ENCODE results near the gene KIF14. TPM values are rescaled to one million over a fixed set of nuclear protein-coding genes. Genes with fewer than 3 reads are reported as not detected.

The KIF14 gene
- total and polyA plus RNA-seq, 2 experiments from 2014 or later, result 13.3 to 23.2 TPM

DNA sequence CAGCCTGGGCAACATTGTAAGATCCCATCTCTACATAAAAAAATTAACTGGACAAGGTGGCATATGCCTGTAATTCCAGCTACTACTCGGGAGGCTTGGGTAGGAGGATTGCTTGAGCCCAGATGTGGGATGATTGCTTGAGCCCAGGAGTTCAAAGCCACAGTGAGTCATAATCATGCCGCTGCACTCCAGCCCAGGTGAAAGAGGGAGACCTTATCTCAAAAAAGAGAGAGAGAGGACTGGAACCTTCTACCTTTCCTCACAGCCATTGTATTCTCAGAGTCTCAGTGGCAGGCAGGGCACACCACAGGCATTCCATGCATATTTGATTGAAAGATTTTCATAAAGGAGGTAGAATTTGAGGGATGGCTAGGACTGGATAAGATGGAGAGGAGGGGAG lies 78.4 kb downstream of the KIF14 start:
- no peaks in the 10 kb centered on the region for H3K9me3 Mint-ChIP-seq

More for the DNA sequence above, 78.4 kb downstream of the KIF14 start:
- 0 out of 2 replicates have a peak, but pooled peaks cover 6% of the 10 kb centered on the region for H3K9me2 ChIP-seq (ENCODE audit: insufficient read depth)
- no peak overlapping the region for H3K4me2 ChIP-seq
- no peaks in the 10 kb centered on the region; the same call in 1 of the 2 replicates for H3K4me1 ChIP-seq (ENCODE audit: insufficient read depth)
- peaks cover 2% of the 10 kb centered on the region for H3K27me3 Mint-ChIP-seq (ENCODE audit: insufficient read depth, low read depth, poor library complexity)
- H3K4me3 Mint-ChIP-seq, result no peak overlapping the region
- no peaks in the 10 kb centered on the region for H3K36me3 ChIP-seq (ENCODE audit: insufficient read depth)
- peaks cover 3% of the 10 kb centered on the region for H3K4me1 Mint-ChIP-seq
- H3K27ac ChIP-seq (ENCODE audit: low read depth), result no peak overlapping the region
- H3F3A ChIP-seq (replicated peaks; ENCODE audit: low read depth), result no peaks in the 10 kb centered on the region
- peak overlapping the region; percentile 79 for H2AFZ ChIP-seq
- no peaks in the 10 kb centered on the region for H3K79me2 ChIP-seq (replicated peaks; ENCODE audit: insufficient read depth)
- H3K4me3 ChIP-seq, result no peak overlapping the region
- ATAC-seq, result no peak
- no peak overlapping the region for H3K27ac Mint-ChIP-seq
- no peaks in the 10 kb centered on the region for H3K27me3 ChIP-seq (ENCODE audit: insufficient read depth)
- H3K36me3 Mint-ChIP-seq (ENCODE audit: low read depth), result no peaks in the 10 kb centered on the region
- TF ChIP-seq JUNB (IDR thresholded peaks at IDR 0.05; ENCODE audit: unreplicated experiment) (no peak), POLR2AphosphoS5 (IDR thresholded peaks at IDR 0.05; ENCODE audit: low read depth) (no peak), STAT1 (IDR thresholded peaks at IDR 0.05; ENCODE audit: unreplicated experiment) (no peak), ZNF114 (CRISPR knock-in tag; IDR thresholded peaks at IDR 0.05) (no peak), NANOG (IDR thresholded peaks at IDR 0.05; ENCODE audit: borderline replicate concordance) (no peak), CREB1 (CRISPR knock-in tag; IDR thresholded peaks at IDR 0.05; ENCODE audit: low read depth) (no peak), ZNF331 (CRISPR knock-in tag; IDR thresholded peaks at IDR 0.05; ENCODE audit: low read depth) (no peak), EZH2 (IDR thresholded peaks at IDR 0.05; ENCODE audit: low read depth, unreplicated experiment) (no peak), EZH2phosphoT487 (IDR thresholded peaks at IDR 0.05; ENCODE audit: unreplicated experiment) (no peak)
- TF ChIP-seq, protein P1, sequence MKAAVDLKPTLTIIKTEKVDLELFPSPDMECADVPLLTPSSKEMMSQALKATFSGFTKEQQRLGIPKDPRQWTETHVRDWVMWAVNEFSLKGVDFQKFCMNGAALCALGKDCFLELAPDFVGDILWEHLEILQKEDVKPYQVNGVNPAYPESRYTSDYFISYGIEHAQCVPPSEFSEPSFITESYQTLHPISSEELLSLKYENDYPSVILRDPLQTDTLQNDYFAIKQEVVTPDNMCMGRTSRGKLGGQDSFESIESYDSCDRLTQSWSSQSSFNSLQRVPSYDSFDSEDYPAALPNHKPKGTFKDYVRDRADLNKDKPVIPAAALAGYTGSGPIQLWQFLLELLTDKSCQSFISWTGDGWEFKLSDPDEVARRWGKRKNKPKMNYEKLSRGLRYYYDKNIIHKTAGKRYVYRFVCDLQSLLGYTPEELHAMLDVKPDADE (IDR thresholded peaks at IDR 0.05), result no peak
- TF ChIP-seq, protein P2, sequence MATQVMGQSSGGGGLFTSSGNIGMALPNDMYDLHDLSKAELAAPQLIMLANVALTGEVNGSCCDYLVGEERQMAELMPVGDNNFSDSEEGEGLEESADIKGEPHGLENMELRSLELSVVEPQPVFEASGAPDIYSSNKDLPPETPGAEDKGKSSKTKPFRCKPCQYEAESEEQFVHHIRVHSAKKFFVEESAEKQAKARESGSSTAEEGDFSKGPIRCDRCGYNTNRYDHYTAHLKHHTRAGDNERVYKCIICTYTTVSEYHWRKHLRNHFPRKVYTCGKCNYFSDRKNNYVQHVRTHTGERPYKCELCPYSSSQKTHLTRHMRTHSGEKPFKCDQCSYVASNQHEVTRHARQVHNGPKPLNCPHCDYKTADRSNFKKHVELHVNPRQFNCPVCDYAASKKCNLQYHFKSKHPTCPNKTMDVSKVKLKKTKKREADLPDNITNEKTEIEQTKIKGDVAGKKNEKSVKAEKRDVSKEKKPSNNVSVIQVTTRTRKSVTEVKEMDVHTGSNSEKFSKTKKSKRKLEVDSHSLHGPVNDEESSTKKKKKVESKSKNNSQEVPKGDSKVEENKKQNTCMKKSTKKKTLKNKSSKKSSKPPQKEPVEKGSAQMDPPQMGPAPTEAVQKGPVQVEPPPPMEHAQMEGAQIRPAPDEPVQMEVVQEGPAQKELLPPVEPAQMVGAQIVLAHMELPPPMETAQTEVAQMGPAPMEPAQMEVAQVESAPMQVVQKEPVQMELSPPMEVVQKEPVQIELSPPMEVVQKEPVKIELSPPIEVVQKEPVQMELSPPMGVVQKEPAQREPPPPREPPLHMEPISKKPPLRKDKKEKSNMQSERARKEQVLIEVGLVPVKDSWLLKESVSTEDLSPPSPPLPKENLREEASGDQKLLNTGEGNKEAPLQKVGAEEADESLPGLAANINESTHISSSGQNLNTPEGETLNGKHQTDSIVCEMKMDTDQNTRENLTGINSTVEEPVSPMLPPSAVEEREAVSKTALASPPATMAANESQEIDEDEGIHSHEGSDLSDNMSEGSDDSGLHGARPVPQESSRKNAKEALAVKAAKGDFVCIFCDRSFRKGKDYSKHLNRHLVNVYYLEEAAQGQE (IDR thresholded peaks at IDR 0.05; ENCODE audit: unreplicated experiment), result no peak
- TF ChIP-seq, protein P3, sequence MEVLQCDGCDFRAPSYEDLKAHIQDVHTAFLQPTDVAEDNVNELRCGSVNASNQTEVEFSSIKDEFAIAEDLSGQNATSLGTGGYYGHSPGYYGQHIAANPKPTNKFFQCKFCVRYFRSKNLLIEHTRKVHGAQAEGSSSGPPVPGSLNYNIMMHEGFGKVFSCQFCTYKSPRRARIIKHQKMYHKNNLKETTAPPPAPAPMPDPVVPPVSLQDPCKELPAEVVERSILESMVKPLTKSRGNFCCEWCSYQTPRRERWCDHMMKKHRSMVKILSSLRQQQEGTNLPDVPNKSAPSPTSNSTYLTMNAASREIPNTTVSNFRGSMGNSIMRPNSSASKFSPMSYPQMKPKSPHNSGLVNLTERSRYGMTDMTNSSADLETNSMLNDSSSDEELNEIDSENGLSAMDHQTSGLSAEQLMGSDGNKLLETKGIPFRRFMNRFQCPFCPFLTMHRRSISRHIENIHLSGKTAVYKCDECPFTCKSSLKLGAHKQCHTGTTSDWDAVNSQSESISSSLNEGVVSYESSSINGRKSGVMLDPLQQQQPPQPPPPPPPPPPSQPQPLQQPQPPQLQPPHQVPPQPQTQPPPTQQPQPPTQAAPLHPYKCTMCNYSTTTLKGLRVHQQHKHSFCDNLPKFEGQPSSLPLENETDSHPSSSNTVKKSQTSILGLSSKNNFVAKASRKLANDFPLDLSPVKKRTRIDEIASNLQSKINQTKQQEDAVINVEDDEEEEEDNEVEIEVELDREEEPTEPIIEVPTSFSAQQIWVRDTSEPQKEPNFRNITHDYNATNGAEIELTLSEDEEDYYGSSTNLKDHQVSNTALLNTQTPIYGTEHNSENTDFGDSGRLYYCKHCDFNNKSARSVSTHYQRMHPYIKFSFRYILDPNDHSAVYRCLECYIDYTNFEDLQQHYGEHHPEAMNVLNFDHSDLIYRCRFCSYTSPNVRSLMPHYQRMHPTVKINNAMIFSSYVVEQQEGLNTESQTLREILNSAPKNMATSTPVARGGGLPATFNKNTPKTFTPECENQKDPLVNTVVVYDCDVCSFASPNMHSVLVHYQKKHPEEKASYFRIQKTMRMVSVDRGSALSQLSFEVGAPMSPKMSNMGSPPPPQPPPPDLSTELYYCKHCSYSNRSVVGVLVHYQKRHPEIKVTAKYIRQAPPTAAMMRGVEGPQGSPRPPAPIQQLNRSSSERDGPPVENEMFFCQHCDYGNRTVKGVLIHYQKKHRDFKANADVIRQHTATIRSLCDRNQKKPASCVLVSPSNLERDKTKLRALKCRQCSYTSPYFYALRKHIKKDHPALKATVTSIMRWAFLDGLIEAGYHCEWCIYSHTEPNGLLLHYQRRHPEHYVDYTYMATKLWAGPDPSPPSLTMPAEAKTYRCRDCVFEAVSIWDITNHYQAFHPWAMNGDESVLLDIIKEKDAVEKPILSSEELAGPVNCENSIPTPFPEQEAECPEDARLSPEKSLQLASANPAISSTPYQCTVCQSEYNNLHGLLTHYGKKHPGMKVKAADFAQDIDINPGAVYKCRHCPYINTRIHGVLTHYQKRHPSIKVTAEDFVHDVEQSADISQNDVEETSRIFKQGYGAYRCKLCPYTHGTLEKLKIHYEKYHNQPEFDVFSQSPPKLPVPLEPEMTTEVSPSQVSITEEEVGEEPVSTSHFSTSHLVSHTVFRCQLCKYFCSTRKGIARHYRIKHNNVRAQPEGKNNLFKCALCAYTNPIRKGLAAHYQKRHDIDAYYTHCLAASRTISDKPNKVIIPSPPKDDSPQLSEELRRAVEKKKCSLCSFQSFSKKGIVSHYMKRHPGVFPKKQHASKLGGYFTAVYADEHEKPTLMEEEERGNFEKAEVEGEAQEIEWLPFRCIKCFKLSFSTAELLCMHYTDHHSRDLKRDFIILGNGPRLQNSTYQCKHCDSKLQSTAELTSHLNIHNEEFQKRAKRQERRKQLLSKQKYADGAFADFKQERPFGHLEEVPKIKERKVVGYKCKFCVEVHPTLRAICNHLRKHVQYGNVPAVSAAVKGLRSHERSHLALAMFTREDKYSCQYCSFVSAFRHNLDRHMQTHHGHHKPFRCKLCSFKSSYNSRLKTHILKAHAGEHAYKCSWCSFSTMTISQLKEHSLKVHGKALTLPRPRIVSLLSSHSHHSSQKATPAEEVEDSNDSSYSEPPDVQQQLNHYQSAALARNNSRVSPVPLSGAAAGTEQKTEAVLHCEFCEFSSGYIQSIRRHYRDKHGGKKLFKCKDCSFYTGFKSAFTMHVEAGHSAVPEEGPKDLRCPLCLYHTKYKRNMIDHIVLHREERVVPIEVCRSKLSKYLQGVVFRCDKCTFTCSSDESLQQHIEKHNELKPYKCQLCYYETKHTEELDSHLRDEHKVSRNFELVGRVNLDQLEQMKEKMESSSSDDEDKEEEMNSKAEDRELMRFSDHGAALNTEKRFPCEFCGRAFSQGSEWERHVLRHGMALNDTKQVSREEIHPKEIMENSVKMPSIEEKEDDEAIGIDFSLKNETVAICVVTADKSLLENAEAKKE (CRISPR knock-in tag; IDR thresholded peaks at IDR 0.05), result no peak
- TF ChIP-seq, protein P4, sequence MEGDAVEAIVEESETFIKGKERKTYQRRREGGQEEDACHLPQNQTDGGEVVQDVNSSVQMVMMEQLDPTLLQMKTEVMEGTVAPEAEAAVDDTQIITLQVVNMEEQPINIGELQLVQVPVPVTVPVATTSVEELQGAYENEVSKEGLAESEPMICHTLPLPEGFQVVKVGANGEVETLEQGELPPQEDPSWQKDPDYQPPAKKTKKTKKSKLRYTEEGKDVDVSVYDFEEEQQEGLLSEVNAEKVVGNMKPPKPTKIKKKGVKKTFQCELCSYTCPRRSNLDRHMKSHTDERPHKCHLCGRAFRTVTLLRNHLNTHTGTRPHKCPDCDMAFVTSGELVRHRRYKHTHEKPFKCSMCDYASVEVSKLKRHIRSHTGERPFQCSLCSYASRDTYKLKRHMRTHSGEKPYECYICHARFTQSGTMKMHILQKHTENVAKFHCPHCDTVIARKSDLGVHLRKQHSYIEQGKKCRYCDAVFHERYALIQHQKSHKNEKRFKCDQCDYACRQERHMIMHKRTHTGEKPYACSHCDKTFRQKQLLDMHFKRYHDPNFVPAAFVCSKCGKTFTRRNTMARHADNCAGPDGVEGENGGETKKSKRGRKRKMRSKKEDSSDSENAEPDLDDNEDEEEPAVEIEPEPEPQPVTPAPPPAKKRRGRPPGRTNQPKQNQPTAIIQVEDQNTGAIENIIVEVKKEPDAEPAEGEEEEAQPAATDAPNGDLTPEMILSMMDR (conservative IDR thresholded peaks at IDR 0.05; ENCODE audit: low read depth in 2 of 2), result no peak
- H4K20me1 ChIP-seq (replicated peaks; ENCODE audit: insufficient read depth), result no peaks in the 10 kb centered on the region
- no peak for DNase-seq (ENCODE audit: low spot score)

All from GM23338 (cell line).